Stimulated activated naive CD4-positive, alpha-beta T cell (primary cell): Measurements from ENCODE around the gene ARMC10.
"Not testable (repeated sequence)": the region's sequence is repeated elsewhere in the genome, so short reads cannot be mapped to it uniquely, and the experiment has no call there.

Experiments used
- DNase-seq, 6 experiments: peaks; one replicate each; lab custom pipeline; 2025; lab: John Stamatoyannopoulos, UW

ARMC10 gene

GRCh38 chr7:103078226-103078625 is 3.3 kb downstream of the ARMC10 start:
- not testable (repeated sequence) for DNase-seq

GRCh38 chr7:103079836-103080235 is 4.9 kb downstream of the ARMC10 start:
- no peak for DNase-seq

- DNase-seq = no peak
Observed at GRCh38 chr7:103080923-103081322, 6.0 kb downstream of the ARMC10 start.

- DNase-seq = no peak
Observed at GRCh38 chr7:103082497-103082896, 7.6 kb downstream of the ARMC10 start.

GRCh38 chr7:103083210-103083609 is 8.3 kb downstream of the ARMC10 start:
- DNase-seq = no peak

GRCh38 chr7:103092321-103092720 is 17.4 kb downstream of the ARMC10 start:
- DNase-seq = not testable (repeated sequence)

GRCh38 chr7:103093429-103093828 is 18.5 kb downstream of the ARMC10 start:
- DNase-seq = no peak

GRCh38 chr7:103094102-103094501 is 19.2 kb downstream of the ARMC10 start:
- no peak for DNase-seq

GRCh38 chr7:103095558-103095957 is 20.6 kb downstream of the ARMC10 start:
- DNase-seq = not testable (repeated sequence)

- DNase-seq = no peak
Observed at GRCh38 chr7:103097041-103097440, 22.1 kb downstream of the ARMC10 start.

- no peak for DNase-seq
Observed at GRCh38 chr7:103100348-103100747, 25.4 kb downstream of the ARMC10 start.

GRCh38 chr7:103101543-103101942 is 26.6 kb downstream of the ARMC10 start:
- no peak for DNase-seq

- DNase-seq = no peak
Observed at GRCh38 chr7:103106005-103106702, 31.2 kb downstream of the ARMC10 start.

- DNase-seq = not testable (repeated sequence)
Observed at GRCh38 chr7:103106703-103107070, 31.7 kb downstream of the ARMC10 start.

- no peak for DNase-seq
Observed at GRCh38 chr7:103113164-103113563, 38.2 kb downstream of the ARMC10 start.

- no peak for DNase-seq
Observed at GRCh38 chr7:103114576-103115008, 39.7 kb downstream of the ARMC10 start.

GRCh38 chr7:103115771-103116170 is 40.8 kb downstream of the ARMC10 start:
- DNase-seq = no peak

- DNase-seq = no peak
Observed at GRCh38 chr7:103116511-103116910, 41.6 kb downstream of the ARMC10 start.

GRCh38 chr7:103116991-103117390 is 42.1 kb downstream of the ARMC10 start:
- DNase-seq = no peak

GRCh38 chr7:103117465-103117864 is 42.5 kb downstream of the ARMC10 start:
- DNase-seq = no peak

- DNase-seq = no peak
Observed at GRCh38 chr7:103119791-103120291, 44.9 kb downstream of the ARMC10 start.

- DNase-seq = no peak
Observed at GRCh38 chr7:103120362-103120761, 45.4 kb downstream of the ARMC10 start.

- DNase-seq = no peak
Observed at GRCh38 chr7:103121641-103122040, 46.7 kb downstream of the ARMC10 start.

GRCh38 chr7:103123529-103123928 is 48.6 kb downstream of the ARMC10 start:
- no peak for DNase-seq
